Measurements from ENCODE around the gene PDE3A. TPM values are rescaled to one million over a fixed set of nuclear protein-coding genes. Genes with fewer than 3 reads are reported as not detected.

PDE3A gene
- total RNA-seq, 2 experiments from 2014 or later = not detected

DNA sequence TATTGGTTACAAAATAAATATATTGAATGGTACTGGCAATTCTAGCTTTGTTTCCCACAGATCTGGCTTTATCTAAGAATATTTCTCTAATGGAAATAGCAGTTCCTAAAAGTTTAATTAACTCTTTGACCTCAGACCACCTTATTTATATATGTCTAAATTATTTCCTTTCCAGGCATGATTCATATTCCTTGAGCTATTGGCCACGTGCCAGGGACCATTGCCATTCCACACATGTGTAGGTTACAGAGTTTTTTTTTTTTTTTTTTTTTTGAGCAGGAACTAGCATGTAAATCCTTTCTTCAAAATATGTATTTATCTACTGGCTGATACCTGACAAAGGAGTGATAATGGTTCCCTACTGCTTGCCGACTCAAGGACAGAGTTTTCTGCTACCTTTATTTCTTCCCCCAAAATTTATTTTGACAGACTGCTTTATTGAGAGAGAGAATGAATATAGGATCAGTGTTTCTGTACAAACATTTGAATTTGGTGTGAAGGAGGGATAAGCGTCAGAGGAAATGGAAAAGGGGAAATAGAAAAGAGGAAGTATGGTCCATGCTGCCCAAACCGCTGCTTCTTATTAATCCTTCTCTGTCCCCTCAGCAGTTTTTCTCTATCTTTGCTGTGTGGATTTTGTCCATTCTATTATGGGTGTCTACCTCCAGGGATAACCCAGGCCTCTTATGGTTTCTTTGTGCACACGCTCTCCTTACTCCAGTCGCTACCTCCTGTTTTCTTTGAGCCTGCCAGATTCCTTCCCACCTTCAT, 36.4 kb downstream of the PDE3A start:
- no peaks in the 10 kb centered on the region for H3K9me3 Mint-ChIP-seq (ENCODE audit: low read depth)
- no peaks in the 10 kb centered on the region for H3K36me3 Mint-ChIP-seq (ENCODE audit: low read depth)
- intact Hi-C loops (cut with DNase I, micrococcal nuclease) = no loop called here
- CTCF ChIA-PET = no interaction called here
- H3K27me3 Mint-ChIP-seq = no peaks in the 10 kb centered on the region
- no peak for DNase-seq
- ATAC-seq = no peak
- H3K4me1 Mint-ChIP-seq = no peaks in the 10 kb centered on the region
- POLR2A ChIA-PET = no interaction called here
- no peak overlapping the region for H3K27ac Mint-ChIP-seq
- H3K4me3 Mint-ChIP-seq = no peak overlapping the region

DNA sequence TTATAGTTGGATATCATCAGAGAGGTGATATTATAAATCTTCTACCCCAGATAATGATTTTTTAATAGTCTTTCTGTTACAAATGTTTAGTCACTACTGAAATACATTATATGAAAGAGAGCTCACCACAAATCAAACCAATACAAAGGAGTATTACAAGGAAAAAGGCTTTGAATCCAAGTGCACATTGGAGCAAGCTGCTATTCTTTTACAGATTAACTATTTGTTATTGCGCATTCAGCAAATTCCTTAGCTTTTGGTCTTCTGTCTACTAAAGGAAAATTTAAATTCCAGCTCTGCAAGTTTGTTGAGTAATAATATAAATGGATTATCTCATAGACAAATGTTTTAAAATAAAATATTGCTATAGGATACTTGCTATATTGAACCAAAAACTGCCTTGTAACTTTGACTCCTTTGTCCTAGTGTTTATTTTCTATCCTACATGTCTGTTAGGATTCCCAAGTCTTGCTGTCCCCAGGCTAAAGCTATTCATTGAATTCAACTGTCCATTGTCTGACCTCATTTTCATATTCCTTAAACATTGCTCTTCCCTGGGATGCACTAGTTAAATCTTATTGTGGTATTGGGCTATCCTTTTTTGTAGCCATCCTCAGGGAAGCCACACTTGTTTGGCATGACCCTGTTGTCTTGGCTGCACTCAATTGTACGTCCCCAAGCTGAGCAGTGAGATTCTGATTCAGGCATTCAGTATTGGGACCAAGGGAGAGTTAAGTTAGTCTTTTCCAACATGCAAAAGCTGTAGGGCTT, 41.5 kb downstream of the PDE3A start:
- Mint-ChIP-seq H3K36me3 (ENCODE audit: low read depth) (no peaks in the 10 kb centered on the region), H3K27me3 (peaks cover 3% of the 10 kb centered on the region), H3K4me3 (no peak overlapping the region), H3K27ac (no peak overlapping the region), H3K9me3 (ENCODE audit: low read depth) (no peaks in the 10 kb centered on the region), H3K4me1 (no peaks in the 10 kb centered on the region)
- ATAC-seq (no peak), DNase-seq (no peak)
- ChIA-PET CTCF (no interaction called here), POLR2A (no interaction called here)
- intact Hi-C loops (cut with DNase I, micrococcal nuclease) = no loop called here

DNA sequence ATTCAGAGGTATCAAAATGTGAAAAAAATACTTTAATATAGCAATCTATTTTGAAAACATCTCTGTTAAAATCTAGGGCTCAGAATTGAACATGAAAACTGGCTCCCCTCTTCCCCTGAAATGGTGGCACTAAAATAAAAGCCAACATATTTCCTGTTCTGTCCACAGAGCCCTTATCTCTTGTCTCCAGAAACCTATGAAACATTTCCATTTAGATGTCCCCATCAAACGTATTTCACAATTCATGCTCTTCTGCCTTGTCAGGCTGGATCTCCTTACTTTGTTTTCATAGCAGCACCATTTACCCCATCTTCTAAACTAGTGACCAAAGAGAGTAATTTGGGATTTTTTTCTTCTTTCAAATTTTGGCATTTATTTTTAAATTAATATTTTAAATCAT, 42.4 kb downstream of the PDE3A start:
- intact Hi-C loops (cut with DNase I, micrococcal nuclease) = no loop called here
- no peak for ATAC-seq
- Mint-ChIP-seq H3K4me3 (no peak overlapping the region), H3K27ac (no peak overlapping the region), H3K27me3 (peaks cover 3% of the 10 kb centered on the region), H3K9me3 (ENCODE audit: low read depth) (no peaks in the 10 kb centered on the region), H3K4me1 (no peaks in the 10 kb centered on the region), H3K36me3 (ENCODE audit: low read depth) (no peaks in the 10 kb centered on the region)
- ChIA-PET POLR2A (no interaction called here), CTCF (no interaction called here)
- no peak for DNase-seq

DNA sequence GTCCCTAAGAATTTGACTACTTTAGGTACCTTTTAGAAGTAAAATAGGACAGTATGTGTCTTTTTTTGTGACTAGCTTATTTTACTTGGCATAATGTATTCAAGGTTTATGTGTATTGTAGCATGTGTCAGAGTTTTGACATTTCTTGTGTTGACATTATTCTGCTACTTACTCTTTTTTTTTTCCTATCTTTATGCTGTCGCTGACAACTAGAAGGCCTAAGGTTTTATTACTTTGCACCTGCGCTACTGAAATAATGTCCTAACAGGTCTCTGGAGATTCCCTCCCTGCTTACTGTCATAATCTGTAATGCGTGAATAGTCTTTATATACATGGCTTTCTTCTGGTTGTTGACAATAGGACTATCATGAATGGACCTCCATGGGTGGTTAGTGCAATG, 43.0 kb downstream of the PDE3A start:
- H3K4me1 Mint-ChIP-seq = no peaks in the 10 kb centered on the region
- ATAC-seq (no peak), DNase-seq (no peak)
- ChIA-PET POLR2A (no interaction called here), CTCF (no interaction called here)
- H3K9me3 Mint-ChIP-seq (ENCODE audit: low read depth) = no peaks in the 10 kb centered on the region
- peaks cover 3% of the 10 kb centered on the region for H3K27me3 Mint-ChIP-seq
- H3K36me3 Mint-ChIP-seq (ENCODE audit: low read depth) = no peaks in the 10 kb centered on the region
- intact Hi-C loops (cut with DNase I, micrococcal nuclease) = no loop called here
- no peak overlapping the region for H3K27ac Mint-ChIP-seq
- H3K4me3 Mint-ChIP-seq = no peak overlapping the region

DNA sequence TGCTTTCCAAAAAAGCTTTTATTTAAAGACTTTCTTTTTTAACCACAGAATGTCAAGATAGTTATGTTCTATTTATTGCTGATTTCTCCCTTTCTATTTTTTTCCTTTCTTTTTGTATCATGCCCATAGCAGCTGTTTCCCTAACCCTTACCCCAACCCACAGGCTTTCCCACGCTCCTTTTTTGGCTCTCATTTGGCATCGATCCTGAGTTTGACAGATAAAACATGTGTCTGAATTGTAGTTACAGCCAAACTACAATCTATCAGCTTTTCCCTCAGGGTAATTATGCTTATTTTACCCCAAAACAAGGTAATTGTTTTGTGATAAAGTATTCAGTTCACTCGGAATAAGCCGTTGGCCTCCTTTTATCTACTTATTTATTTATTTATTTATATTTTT, 46.7 kb downstream of the PDE3A start:
- ChIA-PET CTCF (no interaction called here), POLR2A (no interaction called here)
- Mint-ChIP-seq H3K9me3 (ENCODE audit: low read depth) (no peaks in the 10 kb centered on the region), H3K36me3 (ENCODE audit: low read depth) (no peaks in the 10 kb centered on the region), H3K27ac (no peak overlapping the region), H3K27me3 (peaks cover 3% of the 10 kb centered on the region), H3K4me1 (no peaks in the 10 kb centered on the region), H3K4me3 (no peak overlapping the region)
- intact Hi-C loops (cut with DNase I, micrococcal nuclease) = no loop called here
- ATAC-seq (no peak), DNase-seq (no peak)

DNA sequence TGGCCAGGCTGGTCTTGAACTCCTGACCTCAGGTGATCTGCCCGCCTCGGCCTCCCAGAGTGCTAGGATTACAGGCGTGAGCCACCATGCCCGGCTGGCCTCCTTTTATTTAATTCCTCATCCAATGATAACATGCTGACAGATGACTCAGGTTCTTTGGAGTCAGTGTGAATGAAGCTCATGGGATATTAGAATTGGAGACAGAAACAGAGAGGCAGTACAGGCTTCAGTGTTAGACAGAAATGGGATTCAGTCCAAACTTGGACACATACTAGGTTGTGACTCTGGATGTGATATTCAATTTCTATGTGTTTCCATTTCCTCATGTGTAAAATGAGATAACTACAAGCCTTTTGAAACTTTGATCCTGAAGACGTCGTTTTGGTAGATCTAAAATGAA, 47.3 kb downstream of the PDE3A start:
- intact Hi-C loops (cut with DNase I, micrococcal nuclease) = no loop called here
- Mint-ChIP-seq H3K27ac (no peak overlapping the region), H3K27me3 (peaks cover 3% of the 10 kb centered on the region), H3K4me3 (no peak overlapping the region), H3K4me1 (no peaks in the 10 kb centered on the region), H3K36me3 (ENCODE audit: low read depth) (no peaks in the 10 kb centered on the region), H3K9me3 (ENCODE audit: low read depth) (no peaks in the 10 kb centered on the region)
- DNase-seq (no peak), ATAC-seq (no peak)
- POLR2A ChIA-PET = no interaction called here
- CTCF ChIA-PET = no interaction called here

DNA sequence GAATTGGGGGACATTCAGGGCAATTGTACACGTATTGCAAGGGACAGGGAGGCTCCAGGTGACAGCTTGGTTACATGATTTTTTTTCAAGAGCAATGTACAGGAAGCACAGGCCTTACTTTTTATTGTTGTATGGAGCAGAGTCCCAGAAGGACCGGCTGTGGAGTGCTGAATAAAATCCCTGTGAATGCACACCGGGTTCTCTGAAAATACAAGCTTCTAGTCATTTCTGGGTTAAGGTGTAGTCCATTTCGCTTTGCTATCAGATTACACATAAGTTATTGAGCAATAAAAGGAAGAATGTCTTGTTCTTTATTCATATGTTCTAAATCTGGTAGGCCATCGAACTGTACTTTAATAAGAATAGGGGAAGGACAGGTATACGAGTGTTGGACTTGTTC, 52.2 kb downstream of the PDE3A start:
- Mint-ChIP-seq H3K4me1 (no peaks in the 10 kb centered on the region), H3K4me3 (no peak overlapping the region), H3K36me3 (ENCODE audit: low read depth) (no peaks in the 10 kb centered on the region), H3K27ac (no peak overlapping the region), H3K27me3 (no peaks in the 10 kb centered on the region), H3K9me3 (ENCODE audit: low read depth) (no peaks in the 10 kb centered on the region)
- ATAC-seq (no peak), DNase-seq (no peak)
- intact Hi-C loops (cut with DNase I, micrococcal nuclease) = no loop called here
- CTCF ChIA-PET = no interaction called here
- POLR2A ChIA-PET = no interaction called here

DNA sequence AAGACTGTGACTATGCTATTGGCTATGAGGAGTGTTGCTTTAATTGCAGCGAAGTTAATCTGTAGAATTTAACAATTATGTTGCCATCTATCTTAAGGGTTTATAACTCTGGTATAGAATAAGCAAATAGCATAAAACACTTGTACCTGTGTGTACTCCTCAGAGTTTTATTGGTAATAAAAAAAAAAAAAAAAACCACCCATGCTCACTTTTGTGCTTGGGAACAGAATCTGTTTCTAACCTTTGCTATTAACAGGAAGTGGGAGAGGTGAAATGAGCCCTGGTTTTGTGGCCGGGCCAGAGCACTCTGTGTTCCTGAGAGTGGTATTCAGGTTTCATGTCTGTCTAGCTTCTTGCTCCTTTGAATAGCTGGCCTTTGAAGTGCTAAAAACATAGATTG, 53.1 kb downstream of the PDE3A start:
- no peaks in the 10 kb centered on the region for H3K27me3 Mint-ChIP-seq
- no peaks in the 10 kb centered on the region for H3K4me1 Mint-ChIP-seq
- no peak for ATAC-seq
- ChIA-PET CTCF (interaction anchor here (0.6 kb wide), 1 partner anchor 1503 kb away, joined by 3 read pairs; no protein-coding TSS in a partner anchor), POLR2A (no interaction called here)
- no peak for DNase-seq
- no peak overlapping the region for H3K4me3 Mint-ChIP-seq
- no peaks in the 10 kb centered on the region for H3K9me3 Mint-ChIP-seq (ENCODE audit: low read depth)
- H3K27ac Mint-ChIP-seq = no peak overlapping the region
- no peaks in the 10 kb centered on the region for H3K36me3 Mint-ChIP-seq (ENCODE audit: low read depth)
- intact Hi-C loops (cut with DNase I, micrococcal nuclease) = no loop called here

DNA sequence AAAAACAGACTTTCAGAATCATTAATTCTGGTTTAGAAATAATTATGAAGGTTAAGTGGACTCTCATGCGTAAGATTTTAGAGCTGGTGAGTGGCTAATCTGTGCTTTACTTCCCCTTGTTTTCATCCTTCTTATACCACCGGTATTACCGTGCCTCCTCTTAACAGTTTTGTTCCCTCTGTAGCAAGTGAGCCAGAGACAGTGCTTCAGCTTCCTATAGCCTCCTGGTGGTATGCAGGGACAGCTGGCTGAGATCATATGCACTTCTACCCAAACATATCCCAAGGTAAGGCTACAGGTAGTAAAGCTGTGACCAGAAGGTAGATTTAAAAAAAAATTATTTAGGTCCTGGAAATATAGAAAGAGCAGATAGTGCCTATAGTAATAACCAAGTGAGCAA, 55.2 kb downstream of the PDE3A start:
- no peaks in the 10 kb centered on the region for H3K36me3 Mint-ChIP-seq (ENCODE audit: low read depth)
- ChIA-PET POLR2A (no interaction called here), CTCF (no interaction called here)
- ATAC-seq = no peak
- intact Hi-C loops (cut with DNase I, micrococcal nuclease) = no loop called here
- H3K4me3 Mint-ChIP-seq = no peak overlapping the region
- no peaks in the 10 kb centered on the region for H3K9me3 Mint-ChIP-seq (ENCODE audit: low read depth)
- H3K4me1 Mint-ChIP-seq = no peaks in the 10 kb centered on the region
- no peaks in the 10 kb centered on the region for H3K27me3 Mint-ChIP-seq
- DNase-seq = no peak
- H3K27ac Mint-ChIP-seq = no peak overlapping the region

DNA sequence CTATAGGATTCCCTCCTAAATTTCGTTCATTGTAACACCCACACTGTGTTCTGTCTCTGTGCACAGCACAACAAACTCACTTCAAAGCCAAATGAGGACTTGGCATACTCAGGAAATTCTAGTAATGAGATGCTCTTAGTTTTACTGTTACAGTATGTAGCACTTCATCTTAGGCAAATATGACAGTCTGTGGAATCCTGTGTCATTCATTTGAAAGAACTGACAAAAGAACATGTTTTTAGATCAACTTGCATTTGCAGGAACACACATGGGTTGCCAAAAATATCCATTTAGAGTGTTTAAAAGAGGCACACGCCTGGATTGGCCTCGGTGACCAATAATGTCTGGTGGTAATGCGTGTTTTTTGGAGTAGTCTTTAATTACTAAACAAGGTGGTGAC, 56.5 kb downstream of the PDE3A start:
- H3K4me1 Mint-ChIP-seq = no peaks in the 10 kb centered on the region
- H3K4me3 Mint-ChIP-seq = no peak overlapping the region
- intact Hi-C loops (cut with DNase I, micrococcal nuclease) = no loop called here
- ATAC-seq = no peak
- H3K27me3 Mint-ChIP-seq = no peaks in the 10 kb centered on the region
- CTCF ChIA-PET = no interaction called here
- no peaks in the 10 kb centered on the region for H3K36me3 Mint-ChIP-seq (ENCODE audit: low read depth)
- H3K9me3 Mint-ChIP-seq (ENCODE audit: low read depth) = no peaks in the 10 kb centered on the region
- POLR2A ChIA-PET = no interaction called here
- no peak for DNase-seq
- no peak overlapping the region for H3K27ac Mint-ChIP-seq

DNA sequence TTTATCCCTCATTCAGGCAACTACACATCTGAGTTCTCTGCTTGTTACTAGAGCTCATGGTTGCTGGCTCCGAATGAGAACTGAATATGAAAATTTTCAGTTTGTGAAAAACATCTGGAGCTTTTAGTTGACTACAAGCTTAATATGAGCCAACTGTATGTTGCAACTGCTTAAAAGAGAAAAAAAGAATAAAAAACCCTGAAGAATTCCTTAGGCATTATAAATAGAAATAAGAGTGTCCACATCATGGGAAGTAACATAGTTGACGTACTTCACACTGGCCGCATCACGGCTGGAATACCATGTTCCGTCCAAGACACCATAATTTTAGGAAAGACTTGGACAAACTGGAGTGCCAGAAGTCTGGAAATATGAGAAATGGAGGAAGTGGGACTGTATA, 57.9 kb downstream of the PDE3A start:
- no peak overlapping the region for H3K27ac Mint-ChIP-seq
- H3K9me3 Mint-ChIP-seq (ENCODE audit: low read depth) = no peaks in the 10 kb centered on the region
- ChIA-PET POLR2A (no interaction called here), CTCF (no interaction called here)
- no peaks in the 10 kb centered on the region for H3K4me1 Mint-ChIP-seq
- no peak overlapping the region for H3K4me3 Mint-ChIP-seq
- intact Hi-C loops (cut with DNase I, micrococcal nuclease) = no loop called here
- H3K36me3 Mint-ChIP-seq (ENCODE audit: low read depth) = no peaks in the 10 kb centered on the region
- ATAC-seq (no peak), DNase-seq (no peak)
- no peaks in the 10 kb centered on the region for H3K27me3 Mint-ChIP-seq

DNA sequence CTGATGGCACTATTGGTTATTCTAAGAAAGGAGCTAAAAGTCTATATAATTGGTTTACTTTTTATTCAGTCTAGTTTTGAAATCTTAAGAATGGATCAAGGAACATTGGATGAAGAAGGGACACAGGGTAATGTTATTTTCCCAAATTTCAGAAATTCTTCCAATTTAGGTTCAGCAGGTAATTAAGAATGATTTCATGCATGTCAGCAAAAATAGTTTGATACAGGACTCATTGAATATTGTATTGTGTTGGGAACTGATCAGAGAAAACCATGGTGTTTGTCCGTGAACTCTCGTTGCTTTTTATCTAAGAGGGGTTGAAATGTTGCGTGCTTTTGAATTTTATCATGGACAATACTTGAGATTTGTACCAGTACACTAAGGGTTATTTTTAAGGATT, 58.6 kb downstream of the PDE3A start:
- Mint-ChIP-seq H3K27me3 (no peaks in the 10 kb centered on the region), H3K4me1 (no peaks in the 10 kb centered on the region), H3K36me3 (ENCODE audit: low read depth) (no peaks in the 10 kb centered on the region), H3K4me3 (no peak overlapping the region), H3K9me3 (ENCODE audit: low read depth) (no peaks in the 10 kb centered on the region), H3K27ac (no peak overlapping the region)
- intact Hi-C loops (cut with DNase I, micrococcal nuclease) = no loop called here
- ATAC-seq = no peak
- no peak for DNase-seq
- POLR2A ChIA-PET = no interaction called here
- CTCF ChIA-PET = no interaction called here

Measured in activated CD4-positive, alpha-beta T cell treated with anti-CD3 and anti-CD28 coated beads for 36 hours (primary cell).